ENCODE results near the gene OR2Z1. TPM values are rescaled to one million over a fixed set of nuclear protein-coding genes. Genes with fewer than 3 reads are reported as not detected.
"Not testable (repeated sequence)": the region's sequence is repeated elsewhere in the genome, so short reads cannot be mapped to it uniquely, and the experiment has no call there.

Gene OR2Z1
- polyA plus RNA-seq, 3 donors: not detected

- DNase-seq (ENCODE audit: extremely low read depth in 1 of 11, low read depth in 9 of 11, low spot score in 4 of 11): no peak
These were observed 22.9 kb upstream of the OR2Z1 start, which contains the start of gene ACTL9 for GRCh38 chr19:8698433-8699063. TSS of gene ACTL9 (minus strand) at chr19:8698795. CDS start at chr19:8698701, 94 bp downstream.

GRCh38 chr19:8699908-8700307 is 21.5 kb upstream of the OR2Z1 start:
- DNase-seq (ENCODE audit: extremely low read depth in 1 of 11, low read depth in 9 of 11, low spot score in 4 of 11): no peak

- no peak for DNase-seq (ENCODE audit: extremely low read depth in 1 of 11, low read depth in 9 of 11, low spot score in 4 of 11)
These were observed 20.5 kb upstream of the OR2Z1 start for GRCh38 chr19:8700956-8701355.

GRCh38 chr19:8702350-8702749 is 19.1 kb upstream of the OR2Z1 start:
- DNase-seq (ENCODE audit: extremely low read depth in 1 of 11, low read depth in 9 of 11, low spot score in 4 of 11): no peak

- no peak for DNase-seq (ENCODE audit: extremely low read depth in 1 of 11, low read depth in 9 of 11, low spot score in 4 of 11)
These were observed 18.2 kb upstream of the OR2Z1 start for GRCh38 chr19:8703223-8703622.

- not testable (repeated sequence) for DNase-seq (ENCODE audit: extremely low read depth in 1 of 11, low read depth in 9 of 11, low spot score in 4 of 11)
These were observed 16.1 kb upstream of the OR2Z1 start for GRCh38 chr19:8705304-8705703.

- no peak for DNase-seq (ENCODE audit: extremely low read depth in 1 of 11, low read depth in 9 of 11, low spot score in 4 of 11)
These were observed 15.7 kb upstream of the OR2Z1 start for GRCh38 chr19:8705742-8706141.

GRCh38 chr19:8710337-8710736 is 11.1 kb upstream of the OR2Z1 start:
- DNase-seq (ENCODE audit: extremely low read depth in 1 of 11, low read depth in 9 of 11, low spot score in 4 of 11): not testable (repeated sequence)

GRCh38 chr19:8722032-8722431 is 598 bp downstream of the OR2Z1 start:
- no peak for DNase-seq (ENCODE audit: extremely low read depth in 1 of 11, low read depth in 9 of 11, low spot score in 4 of 11)

- DNase-seq (ENCODE audit: extremely low read depth in 1 of 11, low read depth in 9 of 11, low spot score in 4 of 11): no peak
These were observed 2.8 kb downstream of the OR2Z1 start for GRCh38 chr19:8724276-8724675.

- DNase-seq (ENCODE audit: extremely low read depth in 1 of 11, low read depth in 9 of 11, low spot score in 4 of 11): peak in 8 of 11 donors; percentile 2 to 18 (median 10)
These were observed 10.2 kb downstream of the OR2Z1 start for GRCh38 chr19:8731428-8732169.

- no peak for DNase-seq (ENCODE audit: extremely low read depth in 1 of 11, low read depth in 9 of 11, low spot score in 4 of 11)
These were observed 16.9 kb downstream of the OR2Z1 start for GRCh38 chr19:8738377-8738776.

GRCh38 chr19:8739291-8740065 is 18.0 kb downstream of the OR2Z1 start:
- DNase-seq (ENCODE audit: extremely low read depth in 1 of 11, low read depth in 9 of 11, low spot score in 4 of 11): not testable (repeated sequence)

- DNase-seq (ENCODE audit: extremely low read depth in 1 of 11, low read depth in 9 of 11, low spot score in 4 of 11): not testable (repeated sequence)
These were observed 45.8 kb downstream of the OR2Z1 start for GRCh38 chr19:8767257-8767656.

GRCh38 chr19:8769265-8769664 is 47.8 kb downstream of the OR2Z1 start:
- DNase-seq (ENCODE audit: extremely low read depth in 1 of 11, low read depth in 9 of 11, low spot score in 4 of 11): not testable (repeated sequence)

GRCh38 chr19:8773587-8773986 is 52.2 kb downstream of the OR2Z1 start:
- not testable (repeated sequence) for DNase-seq (ENCODE audit: extremely low read depth in 1 of 11, low read depth in 9 of 11, low spot score in 4 of 11)
